GM23338 (cell line): Measurements from ENCODE around the gene TSPYL2. TPM values are rescaled to one million over a fixed set of nuclear protein-coding genes. Genes with fewer than 3 reads are reported as not detected.

ENCODE experiments used
- ATAC-seq: fragments of 200-7000 bp; cut with Tn5 transposase; 3 replicates; pipeline ENCODE4 v1.9.1; 2020
- DNase-seq: peaks from one replicate; pipeline ENCODE4 v3.0.0-alpha.2; 2015; ENCODE audit warnings: low spot score
- H2AFZ ChIP-seq: fragments of 200-600 bp; sonication (generic); 2 replicates; pipeline ENCODE4 v1.8.0; 2016; ENCODE audit warnings: antibody characterized with exemption, mild to moderate bottlenecking, moderate library complexity
- H3F3A ChIP-seq: fragments of 200-600 bp; sonication (generic); replicated peaks from 2 replicates; pipeline ENCODE4 v1.8.0; 2017; ENCODE audit warnings: antibody characterized with exemption, mixed run types, low read depth
- H3K27ac ChIP-seq: fragments of 200-600 bp; sonication (generic); 2 replicates; pipeline ENCODE4 v1.6.1; 2016; ENCODE audit warnings: low read depth
- H3K27me3 ChIP-seq: fragments of 200-600 bp; sonication (generic); 2 replicates; pipeline ENCODE4 v1.8.0; 2016; ENCODE audit warnings: mild to moderate bottlenecking, mixed run types, moderate library complexity; ENCODE audit not compliant: insufficient read depth
- H3K36me3 ChIP-seq: fragments of 200-600 bp; sonication (generic); 2 replicates; pipeline ENCODE4 v1.8.0; 2016; ENCODE audit warnings: mild to moderate bottlenecking; ENCODE audit not compliant: insufficient read depth
- H3K4me1 ChIP-seq: fragments of 200-600 bp; sonication (generic); 2 replicates; pipeline ENCODE4 v1.8.0; 2016; ENCODE audit warnings: mild to moderate bottlenecking, moderate library complexity; ENCODE audit not compliant: insufficient read depth
- H3K4me2 ChIP-seq: fragments of 200-600 bp; sonication (generic); 2 replicates; pipeline ENCODE4 v1.7.1; 2017; ENCODE audit warnings: mixed run types
- H3K4me3 ChIP-seq: fragments of 200-600 bp; sonication (generic); 2 replicates; pipeline ENCODE4 v1.6.1; 2016; ENCODE audit warnings: mixed run types
- H3K79me2 ChIP-seq: fragments of 200-600 bp; sonication (generic); replicated peaks from 2 replicates; pipeline ENCODE4 v1.8.0; 2017; ENCODE audit warnings: mild to moderate bottlenecking; ENCODE audit not compliant: insufficient read depth
- H3K9me2 ChIP-seq: fragments of 200-600 bp; sonication (generic); 2 replicates; pipeline ENCODE4 v1.8.0; 2017; ENCODE audit not compliant: insufficient read depth
- H4K20me1 ChIP-seq: fragments of 200-600 bp; sonication (generic); replicated peaks from 2 replicates; pipeline ENCODE4 v1.8.0; 2017; ENCODE audit warnings: mild to moderate bottlenecking; ENCODE audit not compliant: insufficient read depth
- H3K27ac Mint-ChIP-seq: 2 replicates; pipeline ENCODE4 v1.8.0; 2020; ENCODE audit warnings: inconsistent platforms, mild to moderate bottlenecking, moderate library complexity, mixed read lengths
- H3K27me3 Mint-ChIP-seq: 3 replicates; pipeline ENCODE4 v1.8.0; 2022; ENCODE audit warnings: low read depth, mild to moderate bottlenecking, moderate library complexity, mixed read lengths, inconsistent platforms; ENCODE audit not compliant: insufficient read depth, poor library complexity
- H3K36me3 Mint-ChIP-seq: 3 replicates; pipeline ENCODE4 v1.8.0; 2021; ENCODE audit warnings: low read depth, mild to moderate bottlenecking, inconsistent platforms, moderate library complexity, mixed read lengths
- H3K4me1 Mint-ChIP-seq: 3 replicates; pipeline ENCODE4 v1.8.0; 2020; ENCODE audit warnings: mild to moderate bottlenecking, inconsistent platforms, mixed read lengths
- H3K4me3 Mint-ChIP-seq: 3 replicates; pipeline ENCODE4 v1.8.0; 2021; ENCODE audit warnings: moderate library complexity, mild to moderate bottlenecking, inconsistent platforms, mixed read lengths
- H3K9me3 Mint-ChIP-seq: 3 replicates; pipeline ENCODE4 v1.8.0; 2020; ENCODE audit warnings: moderate library complexity, mild to moderate bottlenecking, inconsistent platforms, mixed read lengths
- CREB1 ChIP-seq: fragments of 250-450 bp; sonication (Bioruptor Pico); IDR thresholded peaks from 2 replicates; pipeline ENCODE4 v1.5.0; 2020; ENCODE audit warnings: low read depth, mild to moderate bottlenecking, moderate library complexity
- EZH2 ChIP-seq: fragments of 200-600 bp; sonication (generic); IDR thresholded peaks from one replicate; pipeline ENCODE4 v1.8.0; 2017; ENCODE audit warnings: antibody characterized with exemption, mild to moderate bottlenecking, low read depth; ENCODE audit not compliant: unreplicated experiment
- EZH2phosphoT487 ChIP-seq: fragments of 200-600 bp; sonication (generic); IDR thresholded peaks from one replicate; pipeline ENCODE4 v1.8.1; 2018; ENCODE audit warnings: antibody characterized with exemption; ENCODE audit not compliant: unreplicated experiment
- JUNB ChIP-seq: IDR thresholded peaks from one replicate; pipeline ENCODE4 v1.6.1; 2016; ENCODE audit warnings: antibody characterized with exemption; ENCODE audit not compliant: unreplicated experiment
- NANOG ChIP-seq: IDR thresholded peaks from 2 replicates; pipeline ENCODE4 v1.6.1; 2016; ENCODE audit warnings: antibody characterized with exemption, borderline replicate concordance
- POLR2AphosphoS5 ChIP-seq: IDR thresholded peaks from 2 replicates; pipeline ENCODE4 v1.6.1; 2016; ENCODE audit warnings: antibody characterized with exemption, low read depth
- STAT1 ChIP-seq: IDR thresholded peaks from one replicate; pipeline ENCODE4 v1.6.1; 2016; ENCODE audit warnings: antibody characterized with exemption; ENCODE audit not compliant: unreplicated experiment
- ZNF114 ChIP-seq: fragments of 250-450 bp; sonication (Bioruptor Pico); IDR thresholded peaks from 2 replicates; pipeline ENCODE4 v1.5.0; 2020; ENCODE audit warnings: mild to moderate bottlenecking, moderate library complexity
- ZNF331 ChIP-seq: fragments of 250-450 bp; sonication (Bioruptor Pico); IDR thresholded peaks from 2 replicates; pipeline ENCODE4 v1.5.0; 2020; ENCODE audit warnings: low read depth, mild to moderate bottlenecking, moderate library complexity
- polyA plus RNA-seq: library from polyadenylated mRNA; unstranded; fragments of >200 nt; fragmentation: Nextera tagmentation; extraction: Ambion mirVana; gene quantifications from 2 replicates; pipeline ENCODE4 v1.2.1, GENCODE V29; 2016
- total RNA-seq: library from RNA; depleted of rRNA; stranded (reverse); fragments of >200 nt; shearing (Covaris generic); gene quantifications from 2 replicates; pipeline ENCODE4 v1.2.3, GENCODE V29; 2014
- TF ChIP-seq, protein P1 (sequence below): IDR thresholded peaks from 2 replicates; pipeline ENCODE4 v1.6.1; 2016; ENCODE audit warnings: antibody characterized with exemption
- TF ChIP-seq, protein P2 (sequence below), 2 experiments: fragments of 200-600 bp in 1 of 2; sonication (generic) in 1 of 2; conservative IDR thresholded peaks; 2 replicates each; pipeline versions ENCODE4 v1.5.1 to v1.6.1; 2016 to 2017; ENCODE audit warnings: antibody characterized with exemption in 2 of 2, low read depth in 2 of 2, mild to moderate bottlenecking in 2 of 2, moderate library complexity in 1 of 2
- TF ChIP-seq, protein P3 (sequence below): fragments of 250-450 bp; sonication (Bioruptor Pico); IDR thresholded peaks from 2 replicates; pipeline ENCODE4 v1.5.0; 2020; ENCODE audit warnings: mild to moderate bottlenecking, moderate library complexity
- TF ChIP-seq, protein P4 (sequence below): IDR thresholded peaks from one replicate; pipeline ENCODE4 v1.6.1; 2018; ENCODE audit warnings: antibody characterized with exemption; ENCODE audit not compliant: unreplicated experiment

TSPYL2 gene
- total and polyA plus RNA-seq, 2 experiments from 2014 or later: 13.4 TPM

DNA sequence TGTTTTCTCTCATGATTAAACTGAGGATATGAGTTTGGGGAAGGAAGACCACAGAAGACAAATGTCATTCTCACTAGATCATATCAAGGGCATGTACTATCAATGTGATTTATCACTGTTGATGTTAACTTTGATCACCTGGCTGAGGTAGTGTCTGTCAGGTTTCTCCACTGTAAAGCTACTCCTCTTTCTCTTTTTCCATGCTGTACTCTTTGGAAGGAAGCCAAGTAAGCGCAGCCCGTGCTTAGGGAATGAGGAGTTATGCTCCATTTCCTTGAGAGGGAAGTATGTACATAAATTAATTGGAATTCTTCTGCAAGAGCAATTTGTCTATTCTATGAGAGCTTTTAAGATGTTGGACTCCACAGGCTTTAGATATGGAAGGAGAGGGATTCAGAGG, 7.8 kb downstream of the TSPYL2 start:
- H3K9me3 Mint-ChIP-seq: no peaks in the 10 kb centered on the region
- no peak overlapping the region for H3K4me2 ChIP-seq
- TF ChIP-seq ZNF331: no peak
- TF ChIP-seq, protein P1, sequence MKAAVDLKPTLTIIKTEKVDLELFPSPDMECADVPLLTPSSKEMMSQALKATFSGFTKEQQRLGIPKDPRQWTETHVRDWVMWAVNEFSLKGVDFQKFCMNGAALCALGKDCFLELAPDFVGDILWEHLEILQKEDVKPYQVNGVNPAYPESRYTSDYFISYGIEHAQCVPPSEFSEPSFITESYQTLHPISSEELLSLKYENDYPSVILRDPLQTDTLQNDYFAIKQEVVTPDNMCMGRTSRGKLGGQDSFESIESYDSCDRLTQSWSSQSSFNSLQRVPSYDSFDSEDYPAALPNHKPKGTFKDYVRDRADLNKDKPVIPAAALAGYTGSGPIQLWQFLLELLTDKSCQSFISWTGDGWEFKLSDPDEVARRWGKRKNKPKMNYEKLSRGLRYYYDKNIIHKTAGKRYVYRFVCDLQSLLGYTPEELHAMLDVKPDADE: no peak
- TF ChIP-seq, protein P2, sequence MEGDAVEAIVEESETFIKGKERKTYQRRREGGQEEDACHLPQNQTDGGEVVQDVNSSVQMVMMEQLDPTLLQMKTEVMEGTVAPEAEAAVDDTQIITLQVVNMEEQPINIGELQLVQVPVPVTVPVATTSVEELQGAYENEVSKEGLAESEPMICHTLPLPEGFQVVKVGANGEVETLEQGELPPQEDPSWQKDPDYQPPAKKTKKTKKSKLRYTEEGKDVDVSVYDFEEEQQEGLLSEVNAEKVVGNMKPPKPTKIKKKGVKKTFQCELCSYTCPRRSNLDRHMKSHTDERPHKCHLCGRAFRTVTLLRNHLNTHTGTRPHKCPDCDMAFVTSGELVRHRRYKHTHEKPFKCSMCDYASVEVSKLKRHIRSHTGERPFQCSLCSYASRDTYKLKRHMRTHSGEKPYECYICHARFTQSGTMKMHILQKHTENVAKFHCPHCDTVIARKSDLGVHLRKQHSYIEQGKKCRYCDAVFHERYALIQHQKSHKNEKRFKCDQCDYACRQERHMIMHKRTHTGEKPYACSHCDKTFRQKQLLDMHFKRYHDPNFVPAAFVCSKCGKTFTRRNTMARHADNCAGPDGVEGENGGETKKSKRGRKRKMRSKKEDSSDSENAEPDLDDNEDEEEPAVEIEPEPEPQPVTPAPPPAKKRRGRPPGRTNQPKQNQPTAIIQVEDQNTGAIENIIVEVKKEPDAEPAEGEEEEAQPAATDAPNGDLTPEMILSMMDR (conservative IDR thresholded peaks at IDR 0.05; ENCODE audit: low read depth in 2 of 2): no peak
- TF ChIP-seq ZNF114: no peak
- no peak for TF ChIP-seq CREB1 (CRISPR knock-in tag)
- TF ChIP-seq EZH2: no peak
- TF ChIP-seq NANOG: no peak
- TF ChIP-seq, protein P3, sequence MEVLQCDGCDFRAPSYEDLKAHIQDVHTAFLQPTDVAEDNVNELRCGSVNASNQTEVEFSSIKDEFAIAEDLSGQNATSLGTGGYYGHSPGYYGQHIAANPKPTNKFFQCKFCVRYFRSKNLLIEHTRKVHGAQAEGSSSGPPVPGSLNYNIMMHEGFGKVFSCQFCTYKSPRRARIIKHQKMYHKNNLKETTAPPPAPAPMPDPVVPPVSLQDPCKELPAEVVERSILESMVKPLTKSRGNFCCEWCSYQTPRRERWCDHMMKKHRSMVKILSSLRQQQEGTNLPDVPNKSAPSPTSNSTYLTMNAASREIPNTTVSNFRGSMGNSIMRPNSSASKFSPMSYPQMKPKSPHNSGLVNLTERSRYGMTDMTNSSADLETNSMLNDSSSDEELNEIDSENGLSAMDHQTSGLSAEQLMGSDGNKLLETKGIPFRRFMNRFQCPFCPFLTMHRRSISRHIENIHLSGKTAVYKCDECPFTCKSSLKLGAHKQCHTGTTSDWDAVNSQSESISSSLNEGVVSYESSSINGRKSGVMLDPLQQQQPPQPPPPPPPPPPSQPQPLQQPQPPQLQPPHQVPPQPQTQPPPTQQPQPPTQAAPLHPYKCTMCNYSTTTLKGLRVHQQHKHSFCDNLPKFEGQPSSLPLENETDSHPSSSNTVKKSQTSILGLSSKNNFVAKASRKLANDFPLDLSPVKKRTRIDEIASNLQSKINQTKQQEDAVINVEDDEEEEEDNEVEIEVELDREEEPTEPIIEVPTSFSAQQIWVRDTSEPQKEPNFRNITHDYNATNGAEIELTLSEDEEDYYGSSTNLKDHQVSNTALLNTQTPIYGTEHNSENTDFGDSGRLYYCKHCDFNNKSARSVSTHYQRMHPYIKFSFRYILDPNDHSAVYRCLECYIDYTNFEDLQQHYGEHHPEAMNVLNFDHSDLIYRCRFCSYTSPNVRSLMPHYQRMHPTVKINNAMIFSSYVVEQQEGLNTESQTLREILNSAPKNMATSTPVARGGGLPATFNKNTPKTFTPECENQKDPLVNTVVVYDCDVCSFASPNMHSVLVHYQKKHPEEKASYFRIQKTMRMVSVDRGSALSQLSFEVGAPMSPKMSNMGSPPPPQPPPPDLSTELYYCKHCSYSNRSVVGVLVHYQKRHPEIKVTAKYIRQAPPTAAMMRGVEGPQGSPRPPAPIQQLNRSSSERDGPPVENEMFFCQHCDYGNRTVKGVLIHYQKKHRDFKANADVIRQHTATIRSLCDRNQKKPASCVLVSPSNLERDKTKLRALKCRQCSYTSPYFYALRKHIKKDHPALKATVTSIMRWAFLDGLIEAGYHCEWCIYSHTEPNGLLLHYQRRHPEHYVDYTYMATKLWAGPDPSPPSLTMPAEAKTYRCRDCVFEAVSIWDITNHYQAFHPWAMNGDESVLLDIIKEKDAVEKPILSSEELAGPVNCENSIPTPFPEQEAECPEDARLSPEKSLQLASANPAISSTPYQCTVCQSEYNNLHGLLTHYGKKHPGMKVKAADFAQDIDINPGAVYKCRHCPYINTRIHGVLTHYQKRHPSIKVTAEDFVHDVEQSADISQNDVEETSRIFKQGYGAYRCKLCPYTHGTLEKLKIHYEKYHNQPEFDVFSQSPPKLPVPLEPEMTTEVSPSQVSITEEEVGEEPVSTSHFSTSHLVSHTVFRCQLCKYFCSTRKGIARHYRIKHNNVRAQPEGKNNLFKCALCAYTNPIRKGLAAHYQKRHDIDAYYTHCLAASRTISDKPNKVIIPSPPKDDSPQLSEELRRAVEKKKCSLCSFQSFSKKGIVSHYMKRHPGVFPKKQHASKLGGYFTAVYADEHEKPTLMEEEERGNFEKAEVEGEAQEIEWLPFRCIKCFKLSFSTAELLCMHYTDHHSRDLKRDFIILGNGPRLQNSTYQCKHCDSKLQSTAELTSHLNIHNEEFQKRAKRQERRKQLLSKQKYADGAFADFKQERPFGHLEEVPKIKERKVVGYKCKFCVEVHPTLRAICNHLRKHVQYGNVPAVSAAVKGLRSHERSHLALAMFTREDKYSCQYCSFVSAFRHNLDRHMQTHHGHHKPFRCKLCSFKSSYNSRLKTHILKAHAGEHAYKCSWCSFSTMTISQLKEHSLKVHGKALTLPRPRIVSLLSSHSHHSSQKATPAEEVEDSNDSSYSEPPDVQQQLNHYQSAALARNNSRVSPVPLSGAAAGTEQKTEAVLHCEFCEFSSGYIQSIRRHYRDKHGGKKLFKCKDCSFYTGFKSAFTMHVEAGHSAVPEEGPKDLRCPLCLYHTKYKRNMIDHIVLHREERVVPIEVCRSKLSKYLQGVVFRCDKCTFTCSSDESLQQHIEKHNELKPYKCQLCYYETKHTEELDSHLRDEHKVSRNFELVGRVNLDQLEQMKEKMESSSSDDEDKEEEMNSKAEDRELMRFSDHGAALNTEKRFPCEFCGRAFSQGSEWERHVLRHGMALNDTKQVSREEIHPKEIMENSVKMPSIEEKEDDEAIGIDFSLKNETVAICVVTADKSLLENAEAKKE (CRISPR knock-in tag): no peak
- TF ChIP-seq POLR2AphosphoS5: no peak
- no peak for TF ChIP-seq JUNB
- no peak for TF ChIP-seq STAT1
- no peak for TF ChIP-seq EZH2phosphoT487
- TF ChIP-seq, protein P4, sequence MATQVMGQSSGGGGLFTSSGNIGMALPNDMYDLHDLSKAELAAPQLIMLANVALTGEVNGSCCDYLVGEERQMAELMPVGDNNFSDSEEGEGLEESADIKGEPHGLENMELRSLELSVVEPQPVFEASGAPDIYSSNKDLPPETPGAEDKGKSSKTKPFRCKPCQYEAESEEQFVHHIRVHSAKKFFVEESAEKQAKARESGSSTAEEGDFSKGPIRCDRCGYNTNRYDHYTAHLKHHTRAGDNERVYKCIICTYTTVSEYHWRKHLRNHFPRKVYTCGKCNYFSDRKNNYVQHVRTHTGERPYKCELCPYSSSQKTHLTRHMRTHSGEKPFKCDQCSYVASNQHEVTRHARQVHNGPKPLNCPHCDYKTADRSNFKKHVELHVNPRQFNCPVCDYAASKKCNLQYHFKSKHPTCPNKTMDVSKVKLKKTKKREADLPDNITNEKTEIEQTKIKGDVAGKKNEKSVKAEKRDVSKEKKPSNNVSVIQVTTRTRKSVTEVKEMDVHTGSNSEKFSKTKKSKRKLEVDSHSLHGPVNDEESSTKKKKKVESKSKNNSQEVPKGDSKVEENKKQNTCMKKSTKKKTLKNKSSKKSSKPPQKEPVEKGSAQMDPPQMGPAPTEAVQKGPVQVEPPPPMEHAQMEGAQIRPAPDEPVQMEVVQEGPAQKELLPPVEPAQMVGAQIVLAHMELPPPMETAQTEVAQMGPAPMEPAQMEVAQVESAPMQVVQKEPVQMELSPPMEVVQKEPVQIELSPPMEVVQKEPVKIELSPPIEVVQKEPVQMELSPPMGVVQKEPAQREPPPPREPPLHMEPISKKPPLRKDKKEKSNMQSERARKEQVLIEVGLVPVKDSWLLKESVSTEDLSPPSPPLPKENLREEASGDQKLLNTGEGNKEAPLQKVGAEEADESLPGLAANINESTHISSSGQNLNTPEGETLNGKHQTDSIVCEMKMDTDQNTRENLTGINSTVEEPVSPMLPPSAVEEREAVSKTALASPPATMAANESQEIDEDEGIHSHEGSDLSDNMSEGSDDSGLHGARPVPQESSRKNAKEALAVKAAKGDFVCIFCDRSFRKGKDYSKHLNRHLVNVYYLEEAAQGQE: no peak
- no peaks in the 10 kb centered on the region for H3K27me3 ChIP-seq
- no peak for ATAC-seq
- H3K4me3 ChIP-seq: no peak overlapping the region
- H3K9me2 ChIP-seq: no peaks in the 10 kb centered on the region
- no peak overlapping the region for H3K27ac Mint-ChIP-seq
- no peaks in the 10 kb centered on the region for H4K20me1 ChIP-seq
- H2AFZ ChIP-seq: no peak overlapping the region
- H3K4me3 Mint-ChIP-seq: no peak overlapping the region
- no peak overlapping the region for H3K27ac ChIP-seq
- peaks cover 5% of the 10 kb centered on the region for H3K27me3 Mint-ChIP-seq
- H3K4me1 Mint-ChIP-seq: peaks cover 11% of the 10 kb centered on the region
- no peaks in the 10 kb centered on the region for H3K36me3 ChIP-seq
- no peaks in the 10 kb centered on the region for H3K79me2 ChIP-seq
- DNase-seq: no peak
- H3F3A ChIP-seq: no peaks in the 10 kb centered on the region
- H3K36me3 Mint-ChIP-seq: peaks cover 32% of the 10 kb centered on the region
- H3K4me1 ChIP-seq: no peaks in the 10 kb centered on the region
